Measurements from ENCODE around the gene SNX3. TPM values are rescaled to one million over a fixed set of nuclear protein-coding genes. Genes with fewer than 3 reads are reported as not detected.

Gene SNX3
- polyA plus RNA-seq, 1 donor from 2014 or later = 135 TPM

- no peak overlapping the region for H3K27ac ChIP-seq (ENCODE audit: low read length)
- H3K79me2 ChIP-seq (replicated peaks; ENCODE audit: insufficient read depth, low read length) = no peaks in the 10 kb centered on the region
- no peaks in the 10 kb centered on the region for H3K9me2 ChIP-seq (ENCODE audit: insufficient read depth, low read length)
- no peaks in the 10 kb centered on the region for H3F3A ChIP-seq (ENCODE audit: insufficient read depth, low read length, poor library complexity, severe bottlenecking)
- no peak overlapping the region for H3K4me3 ChIP-seq (ENCODE audit: low read length)
- H3K27me3 ChIP-seq (ENCODE audit: insufficient read depth, low read depth, low read length) = no peaks in the 10 kb centered on the region
- no peak overlapping the region for H3K9ac ChIP-seq (ENCODE audit: low read length)
- no peaks in the 10 kb centered on the region for H3K9me3 ChIP-seq (ENCODE audit: low read length)
- no peaks in the 10 kb centered on the region for H3K36me3 ChIP-seq (ENCODE audit: insufficient read depth, low read length)
- H4K20me1 ChIP-seq (ENCODE audit: insufficient read depth) = no peaks in the 10 kb centered on the region
- no peak overlapping the region for H2AFZ ChIP-seq (ENCODE audit: low read depth, low read length)
- TF ChIP-seq POLR2AphosphoS5 (IDR thresholded peaks at IDR 0.05) = no peak
- TF ChIP-seq, protein P1, sequence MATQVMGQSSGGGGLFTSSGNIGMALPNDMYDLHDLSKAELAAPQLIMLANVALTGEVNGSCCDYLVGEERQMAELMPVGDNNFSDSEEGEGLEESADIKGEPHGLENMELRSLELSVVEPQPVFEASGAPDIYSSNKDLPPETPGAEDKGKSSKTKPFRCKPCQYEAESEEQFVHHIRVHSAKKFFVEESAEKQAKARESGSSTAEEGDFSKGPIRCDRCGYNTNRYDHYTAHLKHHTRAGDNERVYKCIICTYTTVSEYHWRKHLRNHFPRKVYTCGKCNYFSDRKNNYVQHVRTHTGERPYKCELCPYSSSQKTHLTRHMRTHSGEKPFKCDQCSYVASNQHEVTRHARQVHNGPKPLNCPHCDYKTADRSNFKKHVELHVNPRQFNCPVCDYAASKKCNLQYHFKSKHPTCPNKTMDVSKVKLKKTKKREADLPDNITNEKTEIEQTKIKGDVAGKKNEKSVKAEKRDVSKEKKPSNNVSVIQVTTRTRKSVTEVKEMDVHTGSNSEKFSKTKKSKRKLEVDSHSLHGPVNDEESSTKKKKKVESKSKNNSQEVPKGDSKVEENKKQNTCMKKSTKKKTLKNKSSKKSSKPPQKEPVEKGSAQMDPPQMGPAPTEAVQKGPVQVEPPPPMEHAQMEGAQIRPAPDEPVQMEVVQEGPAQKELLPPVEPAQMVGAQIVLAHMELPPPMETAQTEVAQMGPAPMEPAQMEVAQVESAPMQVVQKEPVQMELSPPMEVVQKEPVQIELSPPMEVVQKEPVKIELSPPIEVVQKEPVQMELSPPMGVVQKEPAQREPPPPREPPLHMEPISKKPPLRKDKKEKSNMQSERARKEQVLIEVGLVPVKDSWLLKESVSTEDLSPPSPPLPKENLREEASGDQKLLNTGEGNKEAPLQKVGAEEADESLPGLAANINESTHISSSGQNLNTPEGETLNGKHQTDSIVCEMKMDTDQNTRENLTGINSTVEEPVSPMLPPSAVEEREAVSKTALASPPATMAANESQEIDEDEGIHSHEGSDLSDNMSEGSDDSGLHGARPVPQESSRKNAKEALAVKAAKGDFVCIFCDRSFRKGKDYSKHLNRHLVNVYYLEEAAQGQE (IDR thresholded peaks at IDR 0.05; ENCODE audit: borderline replicate concordance) = no peak
- no peak for TF ChIP-seq SMC3 (conservative IDR thresholded peaks at IDR 0.05; ENCODE audit: poor library complexity)
- TF ChIP-seq, protein P2, sequence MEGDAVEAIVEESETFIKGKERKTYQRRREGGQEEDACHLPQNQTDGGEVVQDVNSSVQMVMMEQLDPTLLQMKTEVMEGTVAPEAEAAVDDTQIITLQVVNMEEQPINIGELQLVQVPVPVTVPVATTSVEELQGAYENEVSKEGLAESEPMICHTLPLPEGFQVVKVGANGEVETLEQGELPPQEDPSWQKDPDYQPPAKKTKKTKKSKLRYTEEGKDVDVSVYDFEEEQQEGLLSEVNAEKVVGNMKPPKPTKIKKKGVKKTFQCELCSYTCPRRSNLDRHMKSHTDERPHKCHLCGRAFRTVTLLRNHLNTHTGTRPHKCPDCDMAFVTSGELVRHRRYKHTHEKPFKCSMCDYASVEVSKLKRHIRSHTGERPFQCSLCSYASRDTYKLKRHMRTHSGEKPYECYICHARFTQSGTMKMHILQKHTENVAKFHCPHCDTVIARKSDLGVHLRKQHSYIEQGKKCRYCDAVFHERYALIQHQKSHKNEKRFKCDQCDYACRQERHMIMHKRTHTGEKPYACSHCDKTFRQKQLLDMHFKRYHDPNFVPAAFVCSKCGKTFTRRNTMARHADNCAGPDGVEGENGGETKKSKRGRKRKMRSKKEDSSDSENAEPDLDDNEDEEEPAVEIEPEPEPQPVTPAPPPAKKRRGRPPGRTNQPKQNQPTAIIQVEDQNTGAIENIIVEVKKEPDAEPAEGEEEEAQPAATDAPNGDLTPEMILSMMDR (IDR thresholded peaks at IDR 0.05; ENCODE audit: poor library complexity, severe bottlenecking) = no peak
- TF ChIP-seq TAF1 (IDR thresholded peaks at IDR 0.05; ENCODE audit: low read depth) = no peak
- no peak for TF ChIP-seq RAD21 (conservative IDR thresholded peaks at IDR 0.05)
- no peak for TF ChIP-seq MXI1 (conservative IDR thresholded peaks at IDR 0.05; ENCODE audit: poor library complexity, severe bottlenecking)
- no peak for TF ChIP-seq EP300 (conservative IDR thresholded peaks at IDR 0.05; ENCODE audit: poor library complexity, severe bottlenecking)
- no peak overlapping the region for H3K4me2 ChIP-seq (ENCODE audit: low read length)
Observed at GRCh38 chr6:108186226-108186625, 74.6 kb downstream of the SNX3 start.

GRCh38 chr6:108180776-108181175, 80.1 kb downstream of the SNX3 start:
- H2AFZ ChIP-seq (ENCODE audit: low read depth, low read length) = no peak overlapping the region
- no peaks in the 10 kb centered on the region for H3K36me3 ChIP-seq (ENCODE audit: insufficient read depth, low read length)
- no peaks in the 10 kb centered on the region for H3K79me2 ChIP-seq (replicated peaks; ENCODE audit: insufficient read depth, low read length)
- H3K4me2 ChIP-seq (ENCODE audit: low read length) = peak overlapping the region; percentile 15
- H4K20me1 ChIP-seq (ENCODE audit: insufficient read depth) = no peaks in the 10 kb centered on the region
- H3F3A ChIP-seq (ENCODE audit: insufficient read depth, low read length, poor library complexity, severe bottlenecking) = no peaks in the 10 kb centered on the region
- H3K27me3 ChIP-seq (ENCODE audit: insufficient read depth, low read depth, low read length) = peaks cover 17% of the 10 kb centered on the region
- no peaks in the 10 kb centered on the region for H3K9me2 ChIP-seq (ENCODE audit: insufficient read depth, low read length)
- TF ChIP-seq POLR2AphosphoS5 (IDR thresholded peaks at IDR 0.05) (no peak), MXI1 (conservative IDR thresholded peaks at IDR 0.05; ENCODE audit: poor library complexity, severe bottlenecking) (no peak), RAD21 (conservative IDR thresholded peaks at IDR 0.05) (no peak)
- TF ChIP-seq, protein P2 (IDR thresholded peaks at IDR 0.05; ENCODE audit: poor library complexity, severe bottlenecking) = no peak
- H3K27ac ChIP-seq (ENCODE audit: low read length) = no peak overlapping the region
- H3K9ac ChIP-seq (ENCODE audit: low read length) = no peak overlapping the region
- no peaks in the 10 kb centered on the region for H3K9me3 ChIP-seq (ENCODE audit: low read length)
- H3K4me3 ChIP-seq (ENCODE audit: low read length) = no peak overlapping the region
